Neuronal stem cell (in vitro differentiated cells): ENCODE results near the gene ENOX1.
"Not testable (repeated sequence)": the region's sequence is repeated elsewhere in the genome, so short reads cannot be mapped to it uniquely, and the experiment has no call there.

ENCODE experiments used
- DNase-seq: peaks from one replicate; pipeline ENCODE4 v3.0.0-alpha.2; 2013; ENCODE audit warnings: low spot score
- H2AFZ ChIP-seq: one replicate; pipeline ENCODE4 v1.6.1; 2013; ENCODE audit warnings: mild to moderate bottlenecking, low read length, inconsistent platforms
- H2AK5ac ChIP-seq: 2 replicates; pipeline ENCODE4 v1.6.1; 2013; ENCODE audit warnings: low read depth, mild to moderate bottlenecking, inconsistent platforms, low read length, moderate library complexity, mixed read lengths
- H2BK120ac ChIP-seq: 2 replicates; pipeline ENCODE4 v1.6.1; 2013; ENCODE audit warnings: low read depth, mild to moderate bottlenecking, inconsistent platforms, low read length, moderate library complexity, mixed read lengths
- H2BK12ac ChIP-seq: one replicate; pipeline ENCODE4 v1.6.1; 2013; ENCODE audit warnings: low read length, inconsistent platforms
- H2BK15ac ChIP-seq: 2 replicates; pipeline ENCODE4 v1.6.1; 2013; ENCODE audit warnings: mild to moderate bottlenecking, low read length, inconsistent platforms, mixed read lengths
- H2BK5ac ChIP-seq: one replicate; pipeline ENCODE4 v1.6.1; 2013; ENCODE audit warnings: inconsistent platforms, mild to moderate bottlenecking, low read length, moderate library complexity
- H3K14ac ChIP-seq: one replicate; pipeline ENCODE4 v1.6.1; 2013; ENCODE audit warnings: low read length, inconsistent platforms
- H3K18ac ChIP-seq: 2 replicates; pipeline ENCODE4 v1.6.1; 2013; ENCODE audit warnings: low read length, inconsistent platforms
- H3K23ac ChIP-seq: 2 replicates; pipeline ENCODE4 v1.6.1; 2013; ENCODE audit warnings: low read depth, mild to moderate bottlenecking, mixed read lengths, low read length, inconsistent platforms; ENCODE audit not compliant: poor library complexity
- H3K27ac ChIP-seq: replicated peaks from 3 replicates; pipeline ENCODE4 v1.5.1; 2013; ENCODE audit warnings: low read length, inconsistent platforms
- H3K27me3 ChIP-seq, 3 experiments: 2 replicates each; pipeline ENCODE4 v1.6.1; 2013; ENCODE audit warnings: low read length in 3 of 3, mild to moderate bottlenecking in 2 of 3, inconsistent platforms in 1 of 3, low read depth in 1 of 3, mixed read lengths in 1 of 3, moderate library complexity in 1 of 3; ENCODE audit not compliant: control insufficient read depth in 3 of 3, insufficient read depth in 3 of 3
- H3K36me3 ChIP-seq, 2 donors: replicated peaks in 1 of 2; 2 replicates each; pipeline ENCODE4 v1.6.1; 2013; ENCODE audit warnings: low read length in 2 of 2; ENCODE audit not compliant: control insufficient read depth in 2 of 2, insufficient read depth in 2 of 2
- H3K4ac ChIP-seq: 2 replicates; pipeline ENCODE4 v1.6.1; 2013; ENCODE audit warnings: inconsistent platforms, mild to moderate bottlenecking, low read length, moderate library complexity
- H3K4me1 ChIP-seq, 2 donors: 1 replicate in 1 of 2; 2 replicates in 1 of 2; pipeline ENCODE4 v1.6.1; 2013; ENCODE audit warnings: low read length in 2 of 2, low read depth in 1 of 2; ENCODE audit not compliant: control insufficient read depth in 2 of 2, insufficient read depth in 1 of 2
- H3K4me2 ChIP-seq: one replicate; pipeline ENCODE4 v1.6.1; 2013; ENCODE audit warnings: mild to moderate bottlenecking, low read length, inconsistent platforms; ENCODE audit not compliant: insufficient read depth, poor library complexity, severe bottlenecking
- H3K4me3 ChIP-seq, 2 donors: 2 replicates each; pipeline ENCODE4 v1.5.1; 2013; ENCODE audit warnings: low read length in 2 of 2, mild to moderate bottlenecking in 2 of 2, inconsistent platforms in 1 of 2, moderate library complexity in 1 of 2
- H3K79me1 ChIP-seq: one replicate; pipeline ENCODE4 v1.6.1; 2013; ENCODE audit warnings: low read depth, mild to moderate bottlenecking, inconsistent platforms, low read length, moderate library complexity
- H3K9ac ChIP-seq: one replicate; pipeline ENCODE4 v1.6.1; 2013; ENCODE audit warnings: mild to moderate bottlenecking, low read depth, low read length, inconsistent platforms; ENCODE audit not compliant: poor library complexity
- H3K9me3 ChIP-seq, 2 donors: replicated peaks in 1 of 2; 2 replicates each; pipeline versions ENCODE3 to v1.6.1; 2013; ENCODE audit warnings: low read length in 2 of 2, mild to moderate bottlenecking in 2 of 2, inconsistent platforms in 1 of 2, low read depth in 1 of 2, mixed read lengths in 1 of 2, moderate library complexity in 1 of 2; ENCODE audit not compliant: control insufficient read depth in 2 of 2, insufficient read depth in 1 of 2
- H4K8ac ChIP-seq: one replicate; pipeline ENCODE4 v1.6.1; 2013; ENCODE audit warnings: low read depth, mild to moderate bottlenecking, inconsistent platforms, low read length, moderate library complexity
- H4K91ac ChIP-seq: one replicate; pipeline ENCODE4 v1.6.1; 2013; ENCODE audit warnings: low read length, low read depth, mild to moderate bottlenecking, inconsistent platforms; ENCODE audit not compliant: poor library complexity
- WGBS, 2 donors: extraction: QIAGEN DNeasy Blood & Tissue Kit; methylation state at CpG; one replicate each; pipeline ENCODE4 v1.1.7; 2013; ENCODE audit warnings: missing lambda C conversion rate in 2 of 2, mixed read lengths in 1 of 2; ENCODE audit not compliant: insufficient read length in 2 of 2, insufficient replicate concordance in 1 of 2; ENCODE audit errors: extremely low coverage in 2 of 2; 5-methylcytosine and 5-hydroxymethylcytosine counted together

Gene ENOX1

DNA sequence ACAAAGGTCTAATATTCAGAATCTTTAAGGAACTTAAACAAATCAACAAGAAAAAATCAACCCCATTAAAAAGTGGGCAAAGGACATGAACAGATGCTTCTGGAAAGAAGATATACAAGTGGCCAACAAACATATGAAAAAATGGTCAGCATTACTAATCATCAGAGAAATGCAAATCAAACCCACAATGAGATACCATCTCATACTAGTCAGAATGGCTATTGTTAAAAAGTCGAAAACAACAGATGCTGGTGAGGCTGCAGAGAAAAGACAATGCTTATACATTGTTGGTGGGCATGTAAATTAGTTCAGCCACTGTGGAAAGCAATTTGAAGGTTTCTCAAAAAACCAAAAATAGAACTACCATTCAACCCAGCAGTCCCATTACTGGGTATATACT lies 37.9 kb upstream of the ENOX1 start:
- not testable (repeated sequence) for H2AFZ ChIP-seq, H2BK12ac ChIP-seq, H2BK15ac ChIP-seq, H4K8ac ChIP-seq, H3K4me2 ChIP-seq, H2AK5ac ChIP-seq, H3K79me1 ChIP-seq, H4K91ac ChIP-seq, H3K36me3 ChIP-seq, H3K9me3 ChIP-seq, H3K18ac ChIP-seq, H3K4ac ChIP-seq, H3K27ac ChIP-seq, H3K4me1 ChIP-seq, H3K23ac ChIP-seq, H2BK5ac ChIP-seq, H3K4me3 ChIP-seq, H3K9ac ChIP-seq, H3K27me3 ChIP-seq, H3K14ac ChIP-seq, H2BK120ac ChIP-seq, DNase-seq
- WGBS, 2 donors = no CpG with 5 or more reads among the region's 1 CpG

DNA sequence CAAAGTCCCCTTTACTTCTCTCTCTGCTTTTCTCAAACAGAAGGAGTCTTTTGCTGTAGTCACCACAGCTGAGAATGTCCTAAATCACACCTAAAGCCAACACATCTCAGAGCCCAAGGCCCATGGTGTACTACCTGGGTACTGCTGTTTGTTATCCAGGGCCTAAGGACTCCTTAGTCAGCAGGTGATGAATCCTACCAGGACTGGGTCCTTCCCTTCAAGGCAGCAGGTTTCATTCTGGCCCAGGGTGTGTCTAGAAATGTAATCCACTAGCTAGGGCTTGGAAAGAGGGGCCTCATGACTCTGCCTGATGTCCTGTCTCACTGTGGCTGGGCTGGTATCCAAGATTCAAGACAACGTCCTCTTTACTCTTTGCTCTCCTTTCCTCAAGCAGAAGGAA lies 36.2 kb upstream of the ENOX1 start:
- H3K4me1 ChIP-seq = no peaks in the 10 kb centered on the region

DNA sequence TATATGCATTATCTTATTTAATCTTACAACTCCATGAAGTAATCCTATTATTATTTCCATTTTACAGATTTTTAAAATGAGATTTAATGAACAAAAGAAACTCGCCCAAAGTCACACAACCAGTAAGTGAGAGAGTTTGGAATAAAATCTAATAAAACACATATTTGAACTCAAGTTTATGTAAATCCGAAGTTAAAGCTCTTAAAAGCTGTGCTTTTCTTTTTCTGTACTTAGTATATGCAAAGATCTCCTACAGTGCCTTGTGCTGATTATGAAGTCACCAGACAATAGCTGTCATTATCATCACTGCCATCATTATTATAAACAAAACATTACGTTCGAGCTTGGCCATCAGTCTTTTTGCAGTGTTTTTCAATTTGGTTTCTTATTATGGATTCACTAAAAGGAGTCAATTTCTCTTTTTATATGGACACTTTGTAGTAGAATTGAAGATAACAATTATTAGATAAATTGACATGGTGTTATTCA lies 29.7 kb upstream of the ENOX1 start:
- Histone ChIP-seq H2AK5ac (no peak overlapping the region), H3K79me1 (no peaks in the 10 kb centered on the region), H3K27me3 (no peaks in the 10 kb centered on the region), H3K18ac (no peak overlapping the region), H2BK120ac (no peak overlapping the region), H3K23ac (no peak overlapping the region), H2BK5ac (no peak overlapping the region), H2AFZ (no peak overlapping the region), H3K4ac (no peak overlapping the region), H3K4me3 (no peak overlapping the region), H2BK12ac (no peak overlapping the region), H3K36me3 (no peaks in the 10 kb centered on the region), H3K27ac (no peak overlapping the region), H4K8ac (no peak overlapping the region), H3K9me3 (no peaks in the 10 kb centered on the region), H2BK15ac (no peak overlapping the region), H4K91ac (no peak overlapping the region), H3K4me1 (no peaks in the 10 kb centered on the region), H3K4me2 (no peak overlapping the region), H3K14ac (no peak overlapping the region), H3K9ac (no peak overlapping the region)
- DNase-seq = no peak
- WGBS, 2 donors = no CpG with 5 or more reads among the region's 4 CpGs

More for the DNA sequence above, 36.2 kb upstream of the ENOX1 start:
- no peak overlapping the region for H3K9ac ChIP-seq
- DNase-seq = no peak
- no peak overlapping the region for H2BK15ac ChIP-seq
- no peak overlapping the region for H3K4ac ChIP-seq
- no CpG with 5 or more reads among the region's 1 CpG for WGBS, 2 donors
- no peak overlapping the region for H4K8ac ChIP-seq
- no peaks in the 10 kb centered on the region for H3K27me3 ChIP-seq
- no peak overlapping the region for H3K23ac ChIP-seq
- H3K79me1 ChIP-seq = no peaks in the 10 kb centered on the region
- no peaks in the 10 kb centered on the region for H3K9me3 ChIP-seq
- H2AK5ac ChIP-seq = no peak overlapping the region
- H2BK120ac ChIP-seq = no peak overlapping the region
- no peak overlapping the region for H3K4me3 ChIP-seq
- H2AFZ ChIP-seq = no peak overlapping the region
- H3K4me2 ChIP-seq = no peak overlapping the region
- H2BK5ac ChIP-seq = no peak overlapping the region
- no peaks in the 10 kb centered on the region for H3K36me3 ChIP-seq
- no peak overlapping the region for H3K14ac ChIP-seq
- no peak overlapping the region for H3K18ac ChIP-seq
- H3K27ac ChIP-seq = no peak overlapping the region
- no peak overlapping the region for H2BK12ac ChIP-seq
- no peak overlapping the region for H4K91ac ChIP-seq

DNA sequence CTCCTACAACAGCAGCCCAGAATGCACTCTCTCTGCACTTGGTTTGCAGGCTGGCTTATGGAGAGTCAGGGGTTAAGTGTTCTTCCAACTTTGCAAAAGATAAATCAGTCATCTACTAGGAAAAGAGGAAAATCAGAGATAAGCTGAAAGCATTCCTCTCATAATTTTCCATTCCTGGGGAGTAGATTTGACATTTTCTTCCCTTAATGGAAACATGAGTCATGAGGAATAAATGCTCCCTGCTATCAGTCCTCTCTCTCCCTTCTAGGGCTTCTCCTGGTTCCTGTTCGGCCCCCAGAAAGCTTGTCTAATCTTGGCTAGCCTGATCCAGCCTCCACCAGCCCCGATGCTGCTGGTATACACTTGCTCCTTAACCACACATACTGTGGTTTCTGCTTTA lies 28.4 kb upstream of the ENOX1 start:
- H3K4me3 ChIP-seq = no peak overlapping the region
- no peaks in the 10 kb centered on the region for H3K9me3 ChIP-seq
- H2BK15ac ChIP-seq = no peak overlapping the region
- no peak overlapping the region for H3K4me2 ChIP-seq
- no peak overlapping the region for H2BK5ac ChIP-seq
- H3K27ac ChIP-seq = no peak overlapping the region
- no peaks in the 10 kb centered on the region for H3K27me3 ChIP-seq
- H3K79me1 ChIP-seq = no peaks in the 10 kb centered on the region
- H3K4ac ChIP-seq = no peak overlapping the region
- H3K14ac ChIP-seq = no peak overlapping the region
- H3K18ac ChIP-seq = no peak overlapping the region
- H2BK12ac ChIP-seq = no peak overlapping the region
- no peak for DNase-seq
- H4K91ac ChIP-seq = no peak overlapping the region
- WGBS, 2 donors = no CpG with 5 or more reads among the region's 2 CpGs
- H2AFZ ChIP-seq = no peak overlapping the region
- H3K23ac ChIP-seq = no peak overlapping the region
- no peak overlapping the region for H2BK120ac ChIP-seq
- H2AK5ac ChIP-seq = no peak overlapping the region
- no peak overlapping the region for H3K9ac ChIP-seq
- H4K8ac ChIP-seq = no peak overlapping the region
- H3K36me3 ChIP-seq = no peaks in the 10 kb centered on the region
- H3K4me1 ChIP-seq = no peaks in the 10 kb centered on the region
